Endothelial cell of umbilical vein (primary cell): ENCODE data around the gene LRRC73. TPM values are rescaled to one million over a fixed set of nuclear protein-coding genes. Genes with fewer than 3 reads are reported as not detected.
"Not testable (repeated sequence)": the region's sequence is repeated elsewhere in the genome, so short reads cannot be mapped to it uniquely, and the experiment has no call there.

Source experiments
- BruUV-seq: library from RNA; stranded (reverse); fragments of 400-500 nt; replicated peaks from 2 replicates; lab custom pipeline; 2021; lab: Mats Ljungman, UMichigan
- CTCF ChIA-PET: fragments of 300-600, 350-600 bp; sonication (Branson Sonifier 250); formaldehyde crosslinking; loops from one replicate; lab custom pipeline; 2021; ENCODE audit warnings: antibody characterized with exemption, inconsistent platforms; lab: Charles Lee
- POLR2A ChIA-PET: fragments of 300-600, 350-600 bp; sonication (Branson Sonifier 250); formaldehyde crosslinking; loops from one replicate; lab custom pipeline; 2021; ENCODE audit warnings: antibody characterized with exemption, inconsistent platforms; lab: Charles Lee
- DNase-seq: peaks from one replicate; pipeline ENCODE4 v3.0.0-alpha.2; 2011; ENCODE audit warnings: low read depth, low spot score
- FAIRE-seq: peaks from 2 replicates; lab custom pipeline; 2011; peaks lifted over from hg19 to GRCh38; lab: Jason Lieb, UNC
- H2AFZ ChIP-seq: 2 replicates; pipeline ENCODE4 v1.6.0; 2012; ENCODE audit warnings: low read depth, low read length, control low read depth, inconsistent platforms
- H3K27ac ChIP-seq: 2 replicates; pipeline ENCODE4 v1.5.1; 2011; ENCODE audit warnings: low read depth, mild to moderate bottlenecking, control low read depth, low read length, moderate library complexity; ENCODE audit not compliant: insufficient read depth
- H3K27me3 ChIP-seq, 2 experiments: 2 replicates each; pipeline versions ENCODE4 v1.6.0 to v1.6.1; 2011; ENCODE audit warnings: low read length in 2 of 2, mixed read lengths in 1 of 2; ENCODE audit not compliant: control insufficient read depth in 2 of 2, insufficient read depth in 2 of 2
- H3K36me3 ChIP-seq, 2 experiments: 2 replicates in 1 of 2; 3 replicates in 1 of 2; pipeline ENCODE4 v1.5.1; 2011; ENCODE audit warnings: low read length in 2 of 2, mild to moderate bottlenecking in 1 of 2, moderate library complexity in 1 of 2; ENCODE audit not compliant: control insufficient read depth in 2 of 2, insufficient read depth in 2 of 2; ENCODE audit errors: extremely low read depth in 1 of 2
- H3K4me1 ChIP-seq: 3 replicates; pipeline ENCODE4 v1.5.1; 2011; ENCODE audit warnings: mild to moderate bottlenecking, low read length; ENCODE audit not compliant: control insufficient read depth, insufficient read depth; ENCODE audit errors: extremely low read depth
- H3K4me2 ChIP-seq: 2 replicates; pipeline ENCODE4 v1.6.1; 2011; ENCODE audit warnings: low read length, control low read depth, mixed read lengths; ENCODE audit not compliant: insufficient read depth
- H3K4me3 ChIP-seq, 3 experiments: fragments of 200-600 bp in 1 of 3; sonication (generic), shearing (Covaris generic) in 1 of 3; replicated peaks in 1 of 3; 2 replicates each; pipeline ENCODE4 v1.5.1; 2011 to 2016; ENCODE audit warnings: control low read depth in 3 of 3, low read length in 3 of 3, mild to moderate bottlenecking in 2 of 3, inconsistent platforms in 1 of 3, low read depth in 1 of 3, moderate library complexity in 1 of 3; ENCODE audit not compliant: insufficient read depth in 1 of 3
- H3K79me2 ChIP-seq: 2 replicates; pipeline ENCODE4 v1.6.0; 2012; ENCODE audit warnings: low read length, inconsistent platforms; ENCODE audit not compliant: control insufficient read depth, insufficient read depth
- H3K9ac ChIP-seq: replicated peaks from 2 replicates; pipeline ENCODE3; 2011; ENCODE audit warnings: low read length, control low read depth; ENCODE audit not compliant: insufficient read depth; ENCODE audit errors: extremely low read depth
- H3K9me1 ChIP-seq: replicated peaks from 3 replicates; pipeline ENCODE4 v1.6.0; 2011; ENCODE audit warnings: mild to moderate bottlenecking, low read length; ENCODE audit not compliant: control insufficient read depth, insufficient read depth; ENCODE audit errors: extremely low read depth
- H3K9me3 ChIP-seq: replicated peaks from 2 replicates; pipeline ENCODE4 v1.5.1; 2012; ENCODE audit warnings: low read length, inconsistent platforms; ENCODE audit not compliant: control insufficient read depth, insufficient read depth
- H4K20me1 ChIP-seq: replicated peaks from 2 replicates; pipeline ENCODE3; 2011; ENCODE audit warnings: mild to moderate bottlenecking, low read length; ENCODE audit not compliant: control insufficient read depth, insufficient read depth; ENCODE audit errors: extremely low read depth
- JUN ChIP-seq: IDR thresholded peaks from 2 replicates; pipeline ENCODE4 v1.6.1; 2011; ENCODE audit warnings: borderline replicate concordance, low read depth; ENCODE audit not compliant: insufficient read length, insufficient read depth
- MYC ChIP-seq: IDR thresholded peaks from one replicate; pipeline ENCODE4 v1.6.1; 2011; ENCODE audit warnings: mild to moderate bottlenecking, low read depth, low read length
- POLR2AphosphoS5 ChIP-seq: IDR thresholded peaks from 2 replicates; pipeline ENCODE4 v1.6.1; 2012; ENCODE audit warnings: low read depth, mild to moderate bottlenecking, control low read depth, low read length, moderate library complexity; ENCODE audit not compliant: insufficient read depth
- dilution Hi-C: fragments of 300-500 bp; cut with MboI; formaldehyde crosslinking; loops from one replicate; pipeline ENCODE4 v1.15.0; 2019; ENCODE audit warnings: low sequenced_read_pairs; ENCODE audit not compliant: extremely low pct_ligation_motif_present
- intact Hi-C: fragments of 100-400 bp; cut with micrococcal nuclease; formaldehyde crosslinking; loops from one replicate; pipeline ENCODE4 v1.10.0; 2022
- polyA plus RNA-seq, 4 experiments: library from polyadenylated mRNA; depleted of rRNA in 3 of 4; stranded (reverse) in 3 of 4; unstranded in 1 of 4; fragments of >200 nt; gene quantifications; 2 replicates each; pipeline versions ENCODE4 v1.2.1 to v1.2.3, GENCODE V29; 2011 to 2012; ENCODE audit warnings: missing spikeins in 1 of 4
- total RNA-seq: library from RNA; stranded (reverse); gene quantifications from 2 replicates; pipeline ENCODE4 v1.2.3, GENCODE V29; 2021
- TF ChIP-seq, protein P1 (sequence below): IDR thresholded peaks from 2 replicates; pipeline ENCODE4 v1.6.1; 2011; ENCODE audit not compliant: insufficient read depth, insufficient read length

LRRC73 gene
- total and polyA plus RNA-seq, 2 donors (not counting 3 experiments of a cell fraction or from before 2014, with no cell fraction given): 0.11 to 0.58 TPM

DNA sequence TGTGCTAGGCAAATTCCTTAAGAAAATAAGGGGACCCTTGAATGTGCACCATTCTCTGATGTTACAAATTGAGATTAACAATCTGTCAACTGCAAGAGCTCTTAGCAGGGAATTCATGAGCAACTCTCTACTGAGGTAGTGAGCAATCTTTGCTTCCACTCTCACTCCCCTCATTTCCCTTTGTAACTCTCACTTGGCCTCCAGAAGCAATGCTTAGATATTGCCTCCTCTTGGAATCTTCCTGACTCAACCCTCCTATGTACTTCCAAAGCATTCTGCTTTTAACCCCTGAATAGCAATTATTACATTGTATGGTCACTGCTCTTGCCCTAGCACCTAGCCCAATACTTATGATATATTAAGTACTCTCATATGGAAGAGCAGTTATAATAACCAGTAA, 49.2 kb upstream of the LRRC73 start:
- Histone ChIP-seq H3K27ac (no peak overlapping the region), H3K79me2 (no peaks in the 10 kb centered on the region), H3K4me3 (no peak overlapping the region), H4K20me1 (no peaks in the 10 kb centered on the region), H3K27me3 (no peaks in the 10 kb centered on the region), H3K4me2 (no peak overlapping the region), H3K9ac (no peak overlapping the region), H3K9me3 (no peaks in the 10 kb centered on the region), H3K9me1 (no peaks in the 10 kb centered on the region), H2AFZ (no peak overlapping the region), H3K4me1 (no peaks in the 10 kb centered on the region), H3K36me3 (peaks cover 14 to 30% of the 10 kb centered on the region in 2 experiments)
- ChIA-PET CTCF (no interaction called here), POLR2A (no interaction called here)
- BruUV-seq: no TSS peak
- intact Hi-C loops (no loop called here), dilution Hi-C loops (no loop called here)
- TF ChIP-seq JUN (no peak), POLR2AphosphoS5 (no peak), MYC (no peak)
- TF ChIP-seq, protein P1, sequence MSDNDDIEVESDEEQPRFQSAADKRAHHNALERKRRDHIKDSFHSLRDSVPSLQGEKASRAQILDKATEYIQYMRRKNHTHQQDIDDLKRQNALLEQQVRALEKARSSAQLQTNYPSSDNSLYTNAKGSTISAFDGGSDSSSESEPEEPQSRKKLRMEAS: no peak
- DNase-seq (no peak), FAIRE-seq (no peak)

- FAIRE-seq, BruUV-seq, H3K27me3 ChIP-seq, DNase-seq, POLR2A ChIA-PET, H3K27ac ChIP-seq, H3K4me2 ChIP-seq, H3K9me3 ChIP-seq, dilution Hi-C loops, H3K79me2 ChIP-seq, CTCF ChIA-PET, intact Hi-C loops, H2AFZ ChIP-seq, H3K9ac ChIP-seq, H3K4me3 ChIP-seq, H4K20me1 ChIP-seq, H3K9me1 ChIP-seq, H3K4me1 ChIP-seq: not testable (repeated sequence)
- peaks cover 15 to 33% of the 10 kb centered on the region in 2 experiments for H3K36me3 ChIP-seq
These were observed 47.5 kb upstream of the LRRC73 start for GRCh38 chr6:43557620-43558019.
